HG02840 (cell line): ENCODE data around the gene DCDC2C.

Source experiments
- ATAC-seq: cut with Tn5 transposase; IDR thresholded peaks from one replicate; pipeline ENCODE4 v1.9.1; 2021; ENCODE audit warnings: mild to moderate bottlenecking, moderate library complexity, moderate number of reproducible peaks; ENCODE audit not compliant: unreplicated experiment, low FRiP score

Gene DCDC2C

DNA sequence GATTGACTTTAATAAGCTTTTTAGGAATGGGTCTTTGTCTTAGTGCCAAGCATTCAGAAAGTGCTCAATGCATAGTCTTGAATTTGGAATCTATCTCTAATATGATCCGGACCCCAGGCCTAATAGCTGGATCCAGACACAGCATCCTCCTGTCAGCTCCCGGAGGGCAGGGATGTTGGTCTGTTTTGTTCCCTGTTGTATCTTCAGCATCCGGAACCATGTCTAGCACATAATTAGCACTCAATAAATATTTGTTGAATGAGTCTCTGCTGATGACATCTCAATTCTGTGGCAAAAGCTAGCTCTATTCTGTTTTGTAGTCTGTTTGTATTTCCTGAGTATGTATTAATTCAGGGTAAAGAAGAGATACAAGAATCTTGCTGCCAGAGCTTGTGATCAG, 169.1 kb downstream of the DCDC2C start:
- ATAC-seq: no peak

- ATAC-seq: no peak
Measured at GRCh38 chr2:3873899-3874298, 170.5 kb downstream of the DCDC2C start.

DNA sequence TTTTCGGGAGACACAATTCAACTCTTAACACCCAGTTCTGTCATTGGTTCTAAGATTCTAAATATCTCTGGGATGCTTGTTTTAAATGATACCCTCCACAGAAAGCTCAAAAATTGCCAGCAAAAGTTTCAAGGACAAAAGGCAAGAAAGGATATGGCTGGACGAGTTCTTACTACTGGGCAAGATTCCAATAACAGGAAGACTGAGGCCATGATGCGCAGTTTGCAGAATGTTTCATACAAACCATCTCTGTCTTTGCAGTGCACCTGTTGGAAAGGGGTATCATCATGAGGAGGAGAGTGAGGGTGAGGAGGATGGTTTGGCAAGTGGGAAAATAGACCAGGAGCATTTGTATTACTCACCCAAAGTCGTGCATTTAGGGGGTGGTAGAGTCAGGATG, 172.8 kb downstream of the DCDC2C start:
- no peak for ATAC-seq

GRCh38 chr2:3876685-3877084, 173.3 kb downstream of the DCDC2C start:
- no peak for ATAC-seq

DNA sequence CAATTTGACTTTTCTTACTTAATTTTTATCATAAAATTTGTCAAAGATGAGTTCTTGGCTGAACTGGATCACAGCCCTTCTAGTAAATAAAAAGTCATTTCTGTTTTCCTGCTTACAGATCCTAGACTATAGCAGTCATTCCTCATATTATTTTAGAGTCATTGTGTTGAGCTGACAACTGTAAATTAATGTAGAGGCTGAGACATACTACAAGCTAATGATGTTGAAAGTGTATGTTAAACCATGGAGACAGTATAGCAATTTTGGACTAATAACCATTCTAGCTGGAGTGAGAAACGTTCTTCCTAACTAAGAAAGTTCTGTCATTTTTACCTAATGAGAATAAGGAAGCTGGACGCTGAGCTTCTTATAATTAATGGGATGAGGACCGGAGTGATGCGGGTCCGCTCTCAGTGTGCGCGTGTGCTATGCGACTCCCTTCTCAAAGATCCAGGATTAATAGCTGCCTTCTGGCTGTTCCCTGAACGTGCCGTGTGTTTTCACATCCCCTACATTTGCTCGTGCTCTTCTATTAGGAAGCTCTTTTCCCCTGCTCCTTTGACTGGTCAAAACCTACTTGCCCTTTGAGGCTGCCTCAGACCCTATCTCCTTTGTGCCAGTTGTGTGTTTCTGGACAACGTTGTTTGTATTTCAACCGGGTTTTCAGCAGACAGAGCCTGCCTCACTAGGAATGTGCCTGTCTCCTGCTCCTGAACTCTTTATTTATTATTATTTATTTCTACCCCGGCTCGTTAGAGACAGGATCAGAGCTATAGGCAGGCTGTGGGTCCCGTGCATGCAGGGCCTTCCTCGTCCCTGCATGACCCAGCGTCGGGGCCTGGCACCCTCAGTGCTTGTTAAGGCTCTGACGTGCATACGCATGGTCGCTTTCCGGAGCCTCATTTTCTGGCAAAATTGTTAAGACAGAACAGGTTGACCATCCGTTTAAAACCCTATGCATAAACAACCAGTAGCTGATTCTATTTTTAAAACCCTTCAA, 182.6 kb downstream of the DCDC2C start:
- ATAC-seq: no peak

DNA sequence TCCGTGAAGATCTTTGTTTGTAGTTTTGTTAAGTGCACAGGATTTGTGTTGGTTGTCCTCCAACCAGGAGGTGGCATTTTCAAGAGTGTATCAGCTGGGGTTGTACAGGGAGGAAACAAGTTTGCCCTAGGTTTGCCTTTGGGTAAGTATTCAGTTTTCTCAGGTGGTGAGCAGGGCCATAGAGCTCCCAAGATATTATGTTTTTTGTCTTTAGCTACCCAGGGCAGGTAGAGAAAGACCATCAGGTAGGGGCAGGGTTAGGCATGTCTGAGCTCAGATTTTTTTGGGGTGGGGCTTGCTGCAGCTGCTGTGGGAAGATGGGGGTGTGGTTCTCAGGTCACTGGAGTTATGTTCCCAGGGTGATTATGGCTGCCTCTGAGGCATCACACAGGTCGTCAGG, 191.6 kb downstream of the DCDC2C start:
- ATAC-seq: no peak
